GM23248 (cell line): ENCODE measurements around the gene ESRP2. TPM values are rescaled to one million over a fixed set of nuclear protein-coding genes. Genes with fewer than 3 reads are reported as not detected.
A peak's percentile ranks its signal among the peaks of the same experiment; 100 is the strongest.

Source experiments
- DNase-seq: peaks from one replicate; pipeline ENCODE4 v3.0.0-alpha.2; 2015
- H2AFZ ChIP-seq: fragments of 200-600 bp; sonication (generic); 2 replicates; pipeline ENCODE4 v1.6.1; 2016; ENCODE audit warnings: antibody characterized with exemption
- H3F3A ChIP-seq: fragments of 200-600 bp; sonication (generic); 2 replicates; pipeline ENCODE4 v1.6.1; 2016; ENCODE audit warnings: mild to moderate bottlenecking, antibody characterized with exemption, mixed run types; ENCODE audit not compliant: insufficient read depth
- H3K27ac ChIP-seq: fragments of 200-600 bp; sonication (generic); 2 replicates; pipeline ENCODE4 v1.5.1; 2016; ENCODE audit warnings: mild to moderate bottlenecking
- H3K27me3 ChIP-seq: fragments of 200-600 bp; sonication (generic); replicated peaks from 2 replicates; pipeline ENCODE4 v1.6.1; 2016; ENCODE audit warnings: mild to moderate bottlenecking; ENCODE audit not compliant: insufficient read depth
- H3K36me3 ChIP-seq: fragments of 200-600 bp; sonication (generic); 2 replicates; pipeline ENCODE4 v1.6.1; 2016; ENCODE audit warnings: low read depth, mild to moderate bottlenecking
- H3K4me1 ChIP-seq: fragments of 200-600 bp; sonication (generic); 2 replicates; pipeline ENCODE4 v1.6.1; 2016; ENCODE audit warnings: mild to moderate bottlenecking; ENCODE audit not compliant: insufficient read depth
- H3K4me2 ChIP-seq: fragments of 200-600 bp; sonication (generic); one replicate; pipeline ENCODE4 v1.6.1; 2016; ENCODE audit warnings: mild to moderate bottlenecking; ENCODE audit not compliant: unreplicated experiment
- H3K4me3 ChIP-seq: fragments of 200-600 bp; sonication (generic); 2 replicates; pipeline ENCODE4 v1.5.1; 2016; ENCODE audit warnings: mild to moderate bottlenecking
- H3K79me2 ChIP-seq: fragments of 200-600 bp; sonication (generic); 2 replicates; pipeline ENCODE4 v1.6.1; 2016; ENCODE audit warnings: mild to moderate bottlenecking; ENCODE audit not compliant: insufficient read depth
- H3K9ac ChIP-seq: fragments of 200-600 bp; sonication (generic); 2 replicates; pipeline ENCODE4 v1.6.1; 2016; ENCODE audit warnings: mild to moderate bottlenecking
- H3K9me2 ChIP-seq: fragments of 200-600 bp; sonication (generic); 2 replicates; pipeline ENCODE4 v1.6.1; 2016; ENCODE audit warnings: mixed run types, mild to moderate bottlenecking, moderate library complexity; ENCODE audit not compliant: insufficient read depth
- H3K9me3 ChIP-seq: fragments of 200-600 bp; sonication (generic); one replicate; pipeline ENCODE4 v1.6.1; 2017; ENCODE audit warnings: low read depth
- H4K20me1 ChIP-seq: fragments of 200-600 bp; sonication (generic); 2 replicates; pipeline ENCODE4 v1.6.0; 2016; ENCODE audit not compliant: insufficient read depth
- EZH2 ChIP-seq: fragments of 200-600 bp; sonication (generic); IDR thresholded peaks from 2 replicates; pipeline ENCODE4 v1.6.1; 2018; ENCODE audit warnings: antibody characterized with exemption, mild to moderate bottlenecking; ENCODE audit not compliant: insufficient read depth, poor library complexity, severe bottlenecking
- EZH2phosphoT487 ChIP-seq: fragments of 200-600 bp; sonication (generic); IDR thresholded peaks from 2 replicates; pipeline ENCODE4 v1.6.1; 2018; ENCODE audit warnings: antibody characterized with exemption, moderate library complexity, mild to moderate bottlenecking, low read depth; ENCODE audit not compliant: insufficient read depth
- WGBS, 2 experiments: methylation state at CpG; one replicate each; pipeline ENCODE4 v1.1.6; 2015 to 2017; ENCODE audit warnings: low lambda C conversion rate in 2 of 2, low coverage in 1 of 2; ENCODE audit errors: missing lambda C conversion rate in 2 of 2; 5-methylcytosine and 5-hydroxymethylcytosine counted together
- in situ Hi-C: fragments of 300-500 bp; cut with MboI; formaldehyde crosslinking; loops from 2 replicates; pipeline ENCODE4 v1.15.0; 2020
- polyA plus RNA-seq: library from polyadenylated mRNA; unstranded; fragments of >200 nt; fragmentation: Nextera tagmentation; extraction: Ambion mirVana; gene quantifications from 2 replicates; pipeline ENCODE4 v1.2.1, GENCODE V29; 2016
- total RNA-seq: library from RNA; depleted of rRNA; stranded (reverse); fragments of >200 nt; shearing (Covaris generic); gene quantifications from 2 replicates; pipeline ENCODE4 v1.2.3, GENCODE V29; 2014

Gene ESRP2
- total and polyA plus RNA-seq, 2 experiments from 2014 or later: 0.32 to 0.34 TPM

DNA sequence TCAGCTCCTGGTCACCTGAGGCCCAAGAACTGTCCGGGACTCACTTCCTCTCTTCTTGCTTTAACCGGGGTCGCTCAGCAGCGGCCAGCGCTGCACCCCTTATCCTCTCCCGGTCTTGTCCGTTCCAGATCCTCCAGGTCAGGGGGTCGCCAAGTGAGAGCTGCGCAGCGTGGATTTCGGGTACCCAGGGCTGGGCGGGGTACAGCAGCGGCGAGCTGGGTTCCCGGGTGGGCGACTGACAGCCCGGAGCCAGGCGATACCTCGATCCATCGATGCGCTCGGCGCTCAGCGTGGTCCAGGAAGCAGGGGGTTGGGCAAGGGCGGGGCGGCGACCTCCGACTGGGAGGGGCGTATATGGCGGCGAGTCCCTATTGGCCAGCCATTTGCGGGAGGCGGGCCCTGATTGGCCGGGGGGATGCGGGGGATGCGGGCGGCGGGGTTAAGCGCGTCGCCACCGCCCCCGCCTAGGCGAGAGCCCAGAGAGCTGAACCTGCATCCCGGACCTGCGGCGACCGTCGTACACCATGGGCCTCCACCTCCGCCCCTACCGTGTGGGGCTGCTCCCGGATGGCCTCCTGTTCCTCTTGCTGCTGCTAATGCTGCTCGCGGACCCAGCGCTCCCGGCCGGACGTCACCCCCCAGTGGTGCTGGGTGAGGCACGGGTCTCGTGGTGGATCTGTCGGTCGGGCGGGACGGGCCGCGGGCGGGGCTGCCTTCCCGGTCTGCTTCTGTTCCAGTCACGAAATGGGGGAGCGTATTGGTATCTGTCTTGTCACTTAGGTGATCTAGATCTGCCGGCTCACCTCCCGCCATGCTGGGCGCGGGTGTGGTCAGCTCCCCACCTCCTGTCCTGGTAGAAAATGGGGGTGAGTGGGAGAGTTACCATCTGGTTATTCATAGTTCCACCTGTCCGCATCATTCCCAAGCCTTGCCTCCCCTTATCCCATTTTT is 9.3 kb upstream of the ESRP2 start, which contains the start of gene PLA2G15:
TSS of gene PLA2G15 (plus strand) at position 471 of the 951 bp plus-strand sequence. CDS start at position 525, 54 bp downstream.
- Histone ChIP-seq H3K27ac (no peak within 1 kb of the TSS), H2AFZ (peak within 1 kb of the TSS; percentile 95), H3K4me3 (peak within 1 kb of the TSS; percentile 91), H4K20me1 (no peaks in the 10 kb centered on the region), H3K4me2 (peak within 1 kb of the TSS; percentile 93), H3K4me1 (peaks cover 10% of the 10 kb centered on the region), H3K9me2 (no peaks in the 10 kb centered on the region), H3K79me2 (peaks cover 31% of the 10 kb centered on the region), H3K9me3 (no peaks in the 10 kb centered on the region), H3K36me3 (no peaks in the 10 kb centered on the region), H3K9ac (peak within 1 kb of the TSS; percentile 78), H3F3A (no peaks in the 10 kb centered on the region), H3K27me3 (no peaks in the 10 kb centered on the region)
- in situ Hi-C loops: no loop called here
- peak; percentile 97 for DNase-seq
- WGBS, 2 experiments: 1 to 6% methylated on average over 36 to 75 of the region's 75 CpGs
- no peak for TF ChIP-seq EZH2phosphoT487
- TF ChIP-seq EZH2: no peak

DNA sequence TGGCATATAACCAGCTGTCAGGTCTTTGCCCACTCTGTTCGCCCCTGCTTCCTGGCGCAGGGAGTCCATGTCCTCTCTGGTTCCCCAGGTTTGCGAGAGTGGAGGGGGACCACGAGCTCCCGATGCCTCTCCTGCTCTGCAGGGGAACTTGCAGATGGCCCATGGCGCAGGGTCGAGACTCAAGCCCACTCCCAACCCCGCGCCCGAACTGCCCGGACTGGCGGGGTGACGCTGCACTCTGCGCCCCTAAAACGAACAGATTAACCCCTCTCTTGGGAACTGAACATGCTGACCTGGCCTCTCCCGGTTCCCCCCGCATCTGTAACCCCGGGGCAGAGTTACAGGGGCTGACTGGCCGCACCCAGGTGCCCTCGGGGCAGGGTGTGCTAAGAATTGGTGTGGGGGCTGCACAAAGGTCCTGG is 8.6 kb upstream of the ESRP2 start:
- Histone ChIP-seq H3K4me2 (peak overlapping the region; percentile 78), H3K79me2 (peaks cover 31% of the 10 kb centered on the region), H3K9me2 (no peaks in the 10 kb centered on the region), H3F3A (no peaks in the 10 kb centered on the region), H2AFZ (peak overlapping the region; percentile 95), H3K36me3 (no peaks in the 10 kb centered on the region), H3K9me3 (no peaks in the 10 kb centered on the region), H4K20me1 (no peaks in the 10 kb centered on the region), H3K4me1 (peaks cover 10% of the 10 kb centered on the region), H3K27ac (no peak overlapping the region), H3K4me3 (peak overlapping the region; percentile 91), H3K27me3 (no peaks in the 10 kb centered on the region), H3K9ac (peak overlapping the region; percentile 78)
- DNase-seq: no peak
- in situ Hi-C loops: no loop called here
- WGBS, 2 experiments: 4 to 5% methylated on average over 19 of the region's 20 CpGs
- TF ChIP-seq EZH2phosphoT487 (no peak), EZH2 (no peak)

GRCh38 chr16:68242926-68243858 is 7.3 kb upstream of the ESRP2 start:
- 90% methylated on average over 9 of the region's 9 CpGs for whole genome bisulfite sequencing, 2 experiments
- no peak for DNase-seq
- no peak overlapping the region for H2AFZ ChIP-seq
- TF ChIP-seq EZH2phosphoT487 (no peak), EZH2 (no peak)
- H3K4me2 ChIP-seq: no peak overlapping the region
- no peak overlapping the region for H3K27ac ChIP-seq
- H3K4me1 ChIP-seq: peaks cover 15% of the 10 kb centered on the region
- H3K79me2 ChIP-seq: peaks cover 25% of the 10 kb centered on the region
- H3K9ac ChIP-seq: no peak overlapping the region
- H4K20me1 ChIP-seq: no peaks in the 10 kb centered on the region
- H3K27me3 ChIP-seq: no peaks in the 10 kb centered on the region
- no peaks in the 10 kb centered on the region for H3K9me3 ChIP-seq
- no peaks in the 10 kb centered on the region for H3K36me3 ChIP-seq
- no peak overlapping the region for H3K4me3 ChIP-seq
- in situ Hi-C loops: no loop called here
- no peaks in the 10 kb centered on the region for H3F3A ChIP-seq
- no peaks in the 10 kb centered on the region for H3K9me2 ChIP-seq

- Histone ChIP-seq H3K79me2 (peaks cover 18% of the 10 kb centered on the region), H3K4me3 (no peak overlapping the region), H3K9me3 (no peaks in the 10 kb centered on the region), H3K27me3 (no peaks in the 10 kb centered on the region), H3K4me2 (no peak overlapping the region), H3K36me3 (no peaks in the 10 kb centered on the region), H3F3A (no peaks in the 10 kb centered on the region), H3K9me2 (no peaks in the 10 kb centered on the region), H3K4me1 (peaks cover 15% of the 10 kb centered on the region), H4K20me1 (no peaks in the 10 kb centered on the region), H2AFZ (no peak overlapping the region), H3K27ac (no peak overlapping the region), H3K9ac (no peak overlapping the region)
- 84 to 85% methylated on average over 6 to 7 of the region's 7 CpGs for WGBS, 2 experiments
- no peak for TF ChIP-seq EZH2phosphoT487
- TF ChIP-seq EZH2: no peak
- no peak for DNase-seq
- in situ Hi-C loops: no loop called here
These were observed 6.2 kb upstream of the ESRP2 start for GRCh38 chr16:68242085-68242484.
